Activated CD4-positive, alpha-beta T cell treated with anti-CD3 and anti-CD28 coated beads for 48 hours (primary cell): ENCODE measurements around the gene PRPF38B.
A peak's percentile ranks its signal among the peaks of the same experiment; 100 is the strongest.
"Not testable (repeated sequence)": the region's sequence is repeated elsewhere in the genome, so short reads cannot be mapped to it uniquely, and the experiment has no call there.

ENCODE experiments used
- DNase-seq: peaks from one replicate; pipeline ENCODE4 v3.0.0-alpha.2; 2020

The PRPF38B gene

GRCh38 chr1:108681701-108682100 lies 10.4 kb upstream of the PRPF38B start:
- not testable (repeated sequence) for DNase-seq

- DNase-seq: no peak
Measured at GRCh38 chr1:108685529-108685928, 6.6 kb upstream of the PRPF38B start.

- no peak for DNase-seq
Measured at GRCh38 chr1:108686614-108687313, 5.3 kb upstream of the PRPF38B start.

- no peak for DNase-seq
Measured at GRCh38 chr1:108691128-108691941, 775 bp upstream of the PRPF38B start.

GRCh38 chr1:108692724-108693655 lies 880 bp downstream of the PRPF38B start:
- DNase-seq: peak; percentile 72

- no peak for DNase-seq
Measured at GRCh38 chr1:108695535-108695934, 3.4 kb downstream of the PRPF38B start.

GRCh38 chr1:108699375-108700332 lies 7.5 kb downstream of the PRPF38B start:
- no peak for DNase-seq

- DNase-seq: no peak
Measured at GRCh38 chr1:108701176-108701849, 9.2 kb downstream of the PRPF38B start.

- DNase-seq: not testable (repeated sequence)
Measured at GRCh38 chr1:108702109-108702508, 10.0 kb downstream of the PRPF38B start.

GRCh38 chr1:108703939-108704338 lies 11.8 kb downstream of the PRPF38B start:
- DNase-seq: peak; percentile 20

- DNase-seq: no peak
Measured at GRCh38 chr1:108704496-108704895, 12.4 kb downstream of the PRPF38B start.

GRCh38 chr1:108706643-108707042 lies 14.5 kb downstream of the PRPF38B start:
- DNase-seq: no peak

- peak; percentile 73 for DNase-seq
Measured at GRCh38 chr1:108708691-108709660, 16.9 kb downstream of the PRPF38B start.

- no peak for DNase-seq
Measured at GRCh38 chr1:108712606-108713150, 20.6 kb downstream of the PRPF38B start, which contains the start of gene FNDC7. FNDC7 (plus strand) TSS chr1:108712908; CDS start chr1:108712934, 26 bp downstream.

- no peak for DNase-seq
Measured at GRCh38 chr1:108715932-108716331, 23.8 kb downstream of the PRPF38B start.

GRCh38 chr1:108716437-108717230 lies 24.5 kb downstream of the PRPF38B start:
- no peak for DNase-seq

GRCh38 chr1:108717774-108718316 lies 25.7 kb downstream of the PRPF38B start:
- no peak for DNase-seq

GRCh38 chr1:108718927-108719655 lies 27.0 kb downstream of the PRPF38B start:
- DNase-seq: no peak
